Measurements from ENCODE around the gene ATG12. TPM values are rescaled to one million over a fixed set of nuclear protein-coding genes. Genes with fewer than 3 reads are reported as not detected.

Gene ATG12
- total and polyA plus RNA-seq, 8 donors = 13.0 to 28.4 (median 15.4) TPM

Other genes starting within 250 kb of the ATG12 start
- 1 to 10 TPM; 1.6 to 3.4 (median 2.2) TPM for gene TICAM2, start 239.1 kb downstream of the ATG12 start, total RNA-seq
- gene TICAM2, start 239.1 kb downstream of the ATG12 start, polyA plus RNA-seq = 1 to 10 TPM; 1.4 to 1.9 TPM
- 10 to 100 TPM; 39.4 to 71.3 (median 63.7) TPM for gene TMED7, start 215.5 kb downstream of the ATG12 start, total RNA-seq
- gene TMED7, start 215.5 kb downstream of the ATG12 start, polyA plus RNA-seq = 10 to 100 TPM in 1 of 2 donors, 1 to 10 TPM in 1; 8.2 to 27.5 TPM
- gene CDO1, start 24.9 kb downstream of the ATG12 start, total RNA-seq = 1 to 10 TPM; 1.9 to 8.7 (median 3.8) TPM
- gene CDO1, start 24.9 kb downstream of the ATG12 start, polyA plus RNA-seq = 10 to 100 TPM in 1 of 2 donors, 1 to 10 TPM in 1; 6.7 to 19.7 TPM
- 10 to 100 TPM; 40.6 to 58.4 (median 52.5) TPM for gene AP3S1, start 370 bp upstream of the ATG12 start, total RNA-seq
- 10 to 100 TPM; 26.0 to 36.4 TPM for gene AP3S1, start 370 bp upstream of the ATG12 start, polyA plus RNA-seq
- gene LVRN, start 120.9 kb upstream of the ATG12 start, total RNA-seq = under 1 TPM in 5 of 6 donors, not detected in 1; 0.08 to 0.40 (median 0.28) TPM
- gene LVRN, start 120.9 kb upstream of the ATG12 start, polyA plus RNA-seq = under 1 TPM; 0.16 to 0.61 TPM
- gene ARL14EPL, start 190.9 kb upstream of the ATG12 start, total RNA-seq = not detected
- not detected for gene ARL14EPL, start 190.9 kb upstream of the ATG12 start, polyA plus RNA-seq
- 10 to 100 TPM; 12.8 to 21.8 (median 14.7) TPM for gene COMMD10, start 243.5 kb upstream of the ATG12 start, total RNA-seq
- 10 to 100 TPM; 14.3 to 14.8 TPM for gene COMMD10, start 243.5 kb upstream of the ATG12 start, polyA plus RNA-seq